Erythroblast (primary cell): ENCODE data around the gene DTWD1.
"Not testable (repeated sequence)": the region's sequence is repeated elsewhere in the genome, so short reads cannot be mapped to it uniquely, and the experiment has no call there.

Experiments used
- DNase-seq, 2 experiments: peaks; one replicate each; lab custom pipeline; 2025; lab: John Stamatoyannopoulos, UW
- GATA1 ChIP-seq: IDR thresholded peaks from 2 replicates; pipeline ENCODE4 v1.6.1; 2011; ENCODE audit warnings: low read depth, mild to moderate bottlenecking, control low read depth, low read length, moderate library complexity
- POLR2A ChIP-seq: IDR thresholded peaks from 2 replicates; pipeline ENCODE4 v1.6.1; 2011; ENCODE audit warnings: mild to moderate bottlenecking, low read length

DTWD1 gene

GRCh38 chr15:49673861-49674260 lies 53.0 kb downstream of the DTWD1 start:
- TF ChIP-seq GATA1 (no peak), POLR2A (no peak)
- no peak for DNase-seq

- DNase-seq: no peak
- no peak for TF ChIP-seq POLR2A
- TF ChIP-seq GATA1: no peak
Measured at GRCh38 chr15:49674370-49674769, 53.5 kb downstream of the DTWD1 start.

- DNase-seq: no peak
Measured at GRCh38 chr15:49675041-49675440, 54.2 kb downstream of the DTWD1 start.

GRCh38 chr15:49678655-49679054 lies 57.8 kb downstream of the DTWD1 start:
- DNase-seq: no peak
- TF ChIP-seq POLR2A (no peak), GATA1 (no peak)

More at GRCh38 chr15:49675041-49675440, 54.2 kb downstream of the DTWD1 start:
- TF ChIP-seq POLR2A (no peak), GATA1 (no peak)

GRCh38 chr15:49686599-49686998 lies 65.8 kb downstream of the DTWD1 start:
- no peak for DNase-seq
- TF ChIP-seq GATA1 (no peak), POLR2A (no peak)

GRCh38 chr15:49688135-49688790 lies 67.4 kb downstream of the DTWD1 start:
- DNase-seq: no peak
- TF ChIP-seq GATA1: no peak
- TF ChIP-seq POLR2A: no peak

GRCh38 chr15:49692514-49693090 lies 71.8 kb downstream of the DTWD1 start:
- TF ChIP-seq POLR2A (no peak), GATA1 (no peak)
- DNase-seq: no peak

GRCh38 chr15:49693498-49693897 lies 72.7 kb downstream of the DTWD1 start:
- TF ChIP-seq GATA1 (no peak), POLR2A (no peak)
- no peak for DNase-seq

GRCh38 chr15:49696433-49696832 lies 75.6 kb downstream of the DTWD1 start:
- TF ChIP-seq GATA1: no peak
- TF ChIP-seq POLR2A: no peak
- no peak for DNase-seq

GRCh38 chr15:49697121-49697520 lies 76.3 kb downstream of the DTWD1 start:
- no peak for TF ChIP-seq POLR2A
- no peak for TF ChIP-seq GATA1
- no peak for DNase-seq

GRCh38 chr15:49702982-49703381 lies 82.1 kb downstream of the DTWD1 start:
- DNase-seq: not testable (repeated sequence)
